OCI-LY3 (cell line): ENCODE data around the gene BMERB1.
"Not testable (repeated sequence)": the region's sequence is repeated elsewhere in the genome, so short reads cannot be mapped to it uniquely, and the experiment has no call there.

Experiments
- H2AFZ ChIP-seq: fragments of 200-600, 300-600 bp; shearing (Covaris generic); 2 replicates; pipeline ENCODE4 v1.6.0; 2014; ENCODE audit warnings: antibody characterized with exemption, low read depth, low read length
- H3K27ac ChIP-seq: fragments of 200-600, 300-600 bp; sonication (generic); 2 replicates; pipeline ENCODE4 v1.5.1; 2014; ENCODE audit warnings: mild to moderate bottlenecking, low read length, moderate library complexity, mixed read lengths
- H3K27me3 ChIP-seq: fragments of 200-600, 300-600 bp; sonication (generic); 2 replicates; pipeline ENCODE4 v1.6.1; 2014; ENCODE audit warnings: low read depth, low read length, mixed read lengths
- H3K36me3 ChIP-seq: fragments of 200-600, 300-600 bp; sonication (generic); replicated peaks from 2 replicates; pipeline ENCODE3; 2014; ENCODE audit warnings: low read depth, low read length, mixed read lengths
- H3K4me1 ChIP-seq: fragments of 300-600, 200-600 bp; sonication (generic); 2 replicates; pipeline ENCODE4 v1.6.1; 2014; ENCODE audit warnings: low read length, mixed read lengths
- H3K4me2 ChIP-seq: fragments of 200-600, 300-600 bp; sonication (generic); 2 replicates; pipeline ENCODE4 v1.6.1; 2014; ENCODE audit warnings: low read length, mixed read lengths
- H3K4me3 ChIP-seq: fragments of 300-600, 200-600 bp; sonication (generic); 2 replicates; pipeline ENCODE4 v1.5.1; 2014; ENCODE audit warnings: antibody characterized with exemption, mild to moderate bottlenecking, low read length, moderate library complexity
- H3K79me2 ChIP-seq: fragments of 300-600, 200-600 bp; shearing (Covaris generic); 2 replicates; pipeline ENCODE4 v1.6.1; 2014; ENCODE audit warnings: mild to moderate bottlenecking, low read length, mixed read lengths
- H3K9ac ChIP-seq: fragments of 300-600, 200-600 bp; shearing (Covaris generic); 2 replicates; pipeline ENCODE4 v1.6.0; 2014; ENCODE audit warnings: mild to moderate bottlenecking, low read length, moderate library complexity
- H3K9me3 ChIP-seq: fragments of 200-600, 300-600 bp; shearing (Covaris generic); 2 replicates; pipeline ENCODE4 v1.6.1; 2014; ENCODE audit warnings: low read length, mixed read lengths; ENCODE audit not compliant: insufficient read depth
- H4K20me1 ChIP-seq: fragments of 200-600, 300-600 bp; sonication (generic); 2 replicates; pipeline ENCODE4 v1.6.1; 2016; ENCODE audit warnings: low read length, mixed read lengths; ENCODE audit not compliant: insufficient read depth
- CTCF ChIP-seq: fragments of 200-600, 300-600 bp; sonication (generic); IDR thresholded peaks from 2 replicates; pipeline ENCODE4 v1.5.1; 2014; ENCODE audit warnings: antibody characterized with exemption, low read length, low read depth
- EZH2phosphoT487 ChIP-seq: fragments of 200-600 bp; shearing (Covaris generic); IDR thresholded peaks from 2 replicates; pipeline ENCODE4 v1.6.1; 2018; ENCODE audit warnings: antibody characterized with exemption, mixed run types, low read depth

The BMERB1 gene

GRCh38 chr16:15604460-15605440 is 170.4 kb downstream of the BMERB1 start:
- no peak overlapping the region for H2AFZ ChIP-seq
- H3K36me3 ChIP-seq = peaks cover 93% of the 10 kb centered on the region

GRCh38 chr16:15605839-15606517 is 171.6 kb downstream of the BMERB1 start:
- no peak overlapping the region for H3K9ac ChIP-seq

More at GRCh38 chr16:15604460-15605440, 170.4 kb downstream of the BMERB1 start:
- Histone ChIP-seq H3K9me3 (no peaks in the 10 kb centered on the region), H3K9ac (no peak overlapping the region), H3K4me3 (no peak overlapping the region), H3K4me1 (no peaks in the 10 kb centered on the region), H4K20me1 (peaks cover 8% of the 10 kb centered on the region; the same call in 1 of the 2 replicates), H3K4me2 (no peak overlapping the region), H3K27ac (no peak overlapping the region), H3K79me2 (no peaks in the 10 kb centered on the region; the same call in 1 of the 2 replicates), H3K27me3 (no peaks in the 10 kb centered on the region)
- TF ChIP-seq CTCF (no peak), EZH2phosphoT487 (no peak)

GRCh38 chr16:15606518-15607220 is 172.3 kb downstream of the BMERB1 start:
- Histone ChIP-seq H3K4me3 (no peak overlapping the region), H4K20me1 (peaks cover 6% of the 10 kb centered on the region; the same call in 1 of the 2 replicates), H2AFZ (no peak overlapping the region), H3K27ac (no peak overlapping the region), H3K9me3 (no peaks in the 10 kb centered on the region), H3K9ac (no peak overlapping the region), H3K27me3 (no peaks in the 10 kb centered on the region), H3K79me2 (no peaks in the 10 kb centered on the region; the same call in 1 of the 2 replicates), H3K4me2 (no peak overlapping the region), H3K4me1 (no peaks in the 10 kb centered on the region), H3K36me3 (peaks cover 89% of the 10 kb centered on the region)
- TF ChIP-seq CTCF = no peak
- no peak for TF ChIP-seq EZH2phosphoT487

More at GRCh38 chr16:15605839-15606517, 171.6 kb downstream of the BMERB1 start:
- H3K9me3 ChIP-seq = no peaks in the 10 kb centered on the region
- H3K4me3 ChIP-seq = no peak overlapping the region
- TF ChIP-seq CTCF (no peak), EZH2phosphoT487 (no peak)
- no peak overlapping the region for H3K27ac ChIP-seq
- no peaks in the 10 kb centered on the region for H3K4me1 ChIP-seq
- peaks cover 8% of the 10 kb centered on the region; the same call in 1 of the 2 replicates for H4K20me1 ChIP-seq
- H3K79me2 ChIP-seq = no peaks in the 10 kb centered on the region; the same call in 1 of the 2 replicates
- H3K36me3 ChIP-seq = peaks cover 92% of the 10 kb centered on the region
- no peaks in the 10 kb centered on the region for H3K27me3 ChIP-seq
- H2AFZ ChIP-seq = no peak overlapping the region
- H3K4me2 ChIP-seq = no peak overlapping the region

GRCh38 chr16:15607221-15607699 is 172.9 kb downstream of the BMERB1 start:
- H3K9me3 ChIP-seq, H3K27ac ChIP-seq, H3K4me2 ChIP-seq, H3K9ac ChIP-seq, H3K27me3 ChIP-seq, H4K20me1 ChIP-seq, H2AFZ ChIP-seq, H3K4me1 ChIP-seq, H3K79me2 ChIP-seq, H3K4me3 ChIP-seq: not testable (repeated sequence)
- peaks cover 89% of the 10 kb centered on the region for H3K36me3 ChIP-seq
